Right ventricle myocardium superior (tissue), 1 donor: ENCODE results near the gene RNF223. TPM values are rescaled to one million over a fixed set of nuclear protein-coding genes. Genes with fewer than 3 reads are reported as not detected.

Source experiments
- ATAC-seq: fragments of 200-7000 bp; cut with Tn5 transposase; one replicate; pipeline ENCODE4 v1.9.1; 2020; ENCODE audit warnings: mild to moderate bottlenecking; ENCODE audit not compliant: poor library complexity
- DNase-seq: peaks from one replicate; pipeline ENCODE4 v3.0.0-alpha.2; 2020
- intact Hi-C: fragments of 100-400 bp; cut with DNase I; formaldehyde crosslinking; loops from one replicate; pipeline ENCODE4 v1.11.2; 2022
- total RNA-seq: library from RNA; stranded (reverse); fragmentation: NEBNext Ultra II Directional; extraction: Animal tissue kit (Norgen Biotek cat#: 25700); gene quantifications from one replicate; pipeline ENCODE4 v1.2.1, GENCODE V29; 2021
- donor health status: DM: no; HTN: yes; CAD: no; lungs with severe emphysema.

The RNF223 gene
- total RNA-seq, 1 donor from 2014 or later, result not detected

DNA sequence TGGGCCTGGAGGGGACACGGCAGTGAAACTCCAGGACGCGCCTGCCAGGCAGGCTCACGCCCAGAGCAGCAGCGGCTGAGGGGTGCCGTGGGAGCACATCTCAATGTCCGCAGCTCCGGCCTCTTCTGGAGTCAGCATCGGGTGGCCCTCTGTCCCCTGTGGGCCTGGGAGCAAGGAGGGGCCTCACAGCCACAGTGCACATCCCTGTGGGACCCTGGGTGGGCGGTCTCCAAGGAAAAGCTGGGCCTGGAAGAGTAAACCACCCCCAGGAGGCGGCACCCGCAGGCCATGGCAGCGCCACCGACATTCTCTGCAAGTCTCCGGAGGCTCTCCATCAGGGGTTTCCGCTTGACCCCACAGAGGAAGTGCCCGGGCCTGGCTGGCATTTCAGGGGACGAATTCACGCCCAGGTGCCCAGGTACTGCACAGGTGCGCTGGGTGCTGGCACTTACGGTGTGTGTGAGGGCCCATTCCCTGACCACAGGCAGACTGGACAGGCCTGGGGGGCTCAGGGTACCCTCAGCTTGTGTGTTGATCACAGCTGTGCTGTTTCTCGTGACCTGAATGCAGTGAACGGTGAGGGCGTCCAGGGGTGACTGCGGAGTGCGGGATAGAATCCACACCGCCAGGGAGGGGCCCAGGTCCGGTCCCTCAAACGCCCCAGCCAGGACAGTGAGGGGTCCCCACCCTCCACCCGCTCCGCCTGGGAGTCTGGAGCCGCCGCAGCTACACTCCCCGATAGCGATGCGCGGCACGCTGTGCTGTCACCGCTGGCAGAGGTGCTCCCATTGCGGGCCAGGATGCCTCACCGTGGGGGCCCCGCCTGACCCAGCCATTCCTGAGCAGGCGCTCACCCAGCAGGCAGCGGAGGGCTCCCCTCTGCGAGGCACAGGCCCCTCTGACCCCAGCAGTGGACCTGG is 16.6 kb upstream of the RNF223 start:
- intact Hi-C loops, result no loop called here
- no peak for ATAC-seq
- DNase-seq, result no peak

DNA sequence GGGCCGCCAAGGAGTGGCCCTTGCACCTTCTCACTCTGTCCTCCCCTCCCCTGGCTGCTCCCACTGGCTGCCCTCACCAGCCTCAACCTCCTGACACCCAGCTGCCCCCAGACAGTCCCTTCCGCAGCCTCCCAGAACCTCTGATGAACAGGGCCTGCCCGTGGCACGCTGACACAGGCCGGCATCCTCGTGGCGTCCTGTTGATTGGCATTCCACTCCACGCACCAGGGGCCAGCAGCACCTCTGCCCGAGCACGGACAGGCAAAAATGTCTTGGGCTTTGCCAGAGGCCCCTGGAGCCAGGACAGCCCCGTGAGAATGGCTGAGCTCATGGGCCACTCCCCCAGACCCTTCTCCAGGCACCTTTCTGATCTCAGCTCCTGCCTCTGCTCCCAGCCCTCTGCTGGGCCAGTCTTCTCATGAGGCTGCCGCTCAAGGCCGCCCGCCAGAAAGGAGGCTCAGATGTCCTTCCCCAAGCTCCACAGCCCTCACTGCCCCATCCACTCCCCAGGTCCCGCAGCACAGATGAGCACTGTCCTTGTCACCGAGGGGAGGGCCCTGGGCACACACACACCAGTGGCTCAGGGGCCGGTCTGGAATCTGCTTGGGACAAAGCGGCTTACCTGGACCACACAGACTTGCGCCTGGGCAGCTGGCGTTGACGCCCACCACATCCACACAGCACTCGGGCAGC is 15.8 kb upstream of the RNF223 start:
- no peak for ATAC-seq
- intact Hi-C loops, result no loop called here
- peak; percentile 23 for DNase-seq

DNA sequence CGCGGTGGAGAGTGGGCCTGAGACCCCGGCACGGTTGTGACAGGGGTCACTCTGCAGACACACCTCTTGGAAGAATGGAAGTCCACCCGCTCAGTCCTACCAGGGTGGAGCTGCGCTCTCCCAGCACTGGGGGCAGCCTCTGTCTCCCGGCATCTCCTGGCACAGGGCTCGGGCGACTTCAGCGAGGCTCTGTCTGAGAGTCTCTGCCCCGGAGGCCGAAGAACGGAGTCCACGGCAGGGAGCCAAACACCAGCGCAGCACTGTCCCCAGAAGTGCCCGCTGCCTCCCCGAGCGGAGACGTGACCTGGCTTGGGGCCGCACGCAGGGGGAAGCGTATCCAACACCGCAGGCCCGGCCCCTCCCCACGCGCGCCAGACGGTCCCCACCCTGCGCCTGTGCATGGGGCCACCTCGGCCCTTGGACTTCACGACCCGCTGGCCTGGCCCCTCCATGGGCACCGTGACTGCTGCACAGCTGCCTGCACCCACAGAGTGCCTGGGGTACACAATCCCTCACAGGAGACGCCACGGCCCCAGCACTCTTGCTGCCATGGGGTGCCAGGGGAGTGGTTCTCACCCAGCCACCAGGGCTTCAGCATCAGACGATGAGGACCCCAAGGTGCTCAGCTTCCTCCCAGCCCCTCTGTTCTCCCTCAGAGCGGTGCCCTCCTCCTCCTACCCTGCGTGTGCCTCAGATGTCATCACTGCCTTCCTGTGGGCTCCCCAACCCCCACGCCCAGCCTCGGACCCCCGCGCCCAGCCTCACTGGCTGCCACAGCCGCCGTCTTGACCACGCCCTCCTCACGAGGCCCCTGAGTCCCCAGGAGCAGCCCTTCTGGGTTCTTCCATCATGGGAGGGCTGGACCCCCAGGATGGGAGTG is 14.9 kb upstream of the RNF223 start:
- no peak for ATAC-seq
- intact Hi-C loops, result no loop called here
- DNase-seq, result peak; percentile 37

DNA sequence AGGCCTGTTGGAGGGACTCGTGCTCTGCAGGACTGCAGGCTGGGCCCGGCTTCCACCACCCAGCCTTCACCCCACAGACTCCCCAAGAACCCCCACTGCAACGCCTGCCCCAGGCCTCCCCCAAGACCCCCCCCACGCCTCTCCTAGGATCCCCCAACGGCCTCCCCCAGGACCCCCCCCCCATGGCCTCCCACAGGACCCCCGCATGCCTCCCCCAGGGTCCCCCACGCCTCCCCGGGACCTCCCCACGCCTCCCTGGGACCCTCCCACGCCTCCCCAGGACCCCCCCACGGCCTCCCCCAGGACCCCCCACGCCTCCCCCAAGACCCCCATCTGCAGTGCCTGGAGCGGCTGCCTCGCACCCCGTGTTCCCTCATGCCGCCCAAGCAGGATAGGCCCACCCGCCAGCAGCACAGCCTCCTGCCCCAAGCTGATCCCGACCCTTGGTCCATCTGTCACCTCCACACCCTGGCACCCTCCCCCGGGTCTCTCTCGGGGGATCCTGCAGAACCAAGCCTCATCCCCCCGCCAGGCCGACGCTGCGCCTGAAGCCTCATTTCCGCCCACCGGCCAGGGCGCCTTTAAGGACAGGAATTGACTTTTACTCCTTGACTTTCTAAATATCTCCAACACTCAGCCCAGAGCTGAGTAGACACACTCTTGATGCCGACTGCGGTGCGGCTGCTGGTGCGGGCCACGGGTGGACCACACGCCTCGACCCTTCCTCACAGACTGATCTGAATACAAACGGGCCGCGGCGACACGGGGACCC is 14.1 kb upstream of the RNF223 start:
- ATAC-seq, result no peak
- DNase-seq, result peak; percentile 34
- intact Hi-C loops, result no loop called here

DNA sequence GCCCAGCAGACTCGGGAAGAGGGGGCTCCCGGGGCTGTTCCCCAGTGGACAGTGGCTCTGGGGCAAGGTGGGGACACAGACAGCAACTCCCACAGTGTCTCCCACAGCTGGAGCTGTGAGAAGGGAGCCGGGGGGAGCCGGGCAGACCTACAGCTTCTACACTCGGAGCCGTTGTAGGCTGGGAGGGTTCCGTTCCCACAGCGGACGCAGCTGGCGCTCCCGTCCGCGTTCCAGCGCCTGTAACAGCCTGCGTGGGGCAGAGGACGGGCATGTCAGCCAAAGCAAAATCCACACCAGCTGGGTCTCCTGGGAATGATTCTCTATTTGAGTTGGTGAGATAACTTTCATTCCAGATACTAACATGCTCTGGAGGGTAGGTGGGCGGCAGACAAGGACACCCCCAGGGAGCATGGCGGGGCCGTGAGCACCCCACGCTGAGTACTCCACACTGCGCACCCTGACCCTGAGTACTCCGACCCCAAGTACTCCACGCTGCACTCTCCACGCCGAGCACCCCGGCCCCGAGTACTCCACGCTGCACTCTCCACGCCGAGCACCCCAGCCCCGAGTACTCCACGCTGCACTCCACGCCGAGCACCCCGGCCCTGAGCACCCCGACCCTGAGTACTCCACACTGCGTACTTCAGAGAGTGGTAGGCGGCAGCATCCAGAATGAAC is 13.4 kb upstream of the RNF223 start:
- DNase-seq (peak; percentile 31), ATAC-seq (no peak)
- intact Hi-C loops, result no loop called here

DNA sequence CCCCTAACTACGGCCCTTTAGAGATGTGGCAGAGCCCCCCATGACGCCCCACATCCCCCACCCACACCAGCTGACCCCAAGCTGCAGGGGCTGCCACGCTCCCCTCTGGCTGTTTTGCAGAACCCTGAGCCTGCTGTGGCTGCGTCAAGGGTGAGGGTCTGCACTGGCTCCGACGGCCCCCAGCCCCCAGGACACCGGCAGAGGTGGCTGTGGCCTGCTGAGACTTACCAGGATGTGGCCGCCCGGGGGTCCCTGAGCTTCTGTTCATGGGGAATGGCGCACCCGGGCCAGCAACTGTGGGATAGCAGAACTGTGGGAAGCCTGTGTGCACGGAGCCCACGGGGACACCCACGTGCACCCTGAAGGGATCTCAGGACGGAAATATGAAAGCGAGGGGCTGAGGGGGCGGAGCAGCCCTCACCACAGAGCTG is 12.8 kb upstream of the RNF223 start:
- ATAC-seq (no peak), DNase-seq (peak; percentile 31)
- intact Hi-C loops, result no loop called here

DNA sequence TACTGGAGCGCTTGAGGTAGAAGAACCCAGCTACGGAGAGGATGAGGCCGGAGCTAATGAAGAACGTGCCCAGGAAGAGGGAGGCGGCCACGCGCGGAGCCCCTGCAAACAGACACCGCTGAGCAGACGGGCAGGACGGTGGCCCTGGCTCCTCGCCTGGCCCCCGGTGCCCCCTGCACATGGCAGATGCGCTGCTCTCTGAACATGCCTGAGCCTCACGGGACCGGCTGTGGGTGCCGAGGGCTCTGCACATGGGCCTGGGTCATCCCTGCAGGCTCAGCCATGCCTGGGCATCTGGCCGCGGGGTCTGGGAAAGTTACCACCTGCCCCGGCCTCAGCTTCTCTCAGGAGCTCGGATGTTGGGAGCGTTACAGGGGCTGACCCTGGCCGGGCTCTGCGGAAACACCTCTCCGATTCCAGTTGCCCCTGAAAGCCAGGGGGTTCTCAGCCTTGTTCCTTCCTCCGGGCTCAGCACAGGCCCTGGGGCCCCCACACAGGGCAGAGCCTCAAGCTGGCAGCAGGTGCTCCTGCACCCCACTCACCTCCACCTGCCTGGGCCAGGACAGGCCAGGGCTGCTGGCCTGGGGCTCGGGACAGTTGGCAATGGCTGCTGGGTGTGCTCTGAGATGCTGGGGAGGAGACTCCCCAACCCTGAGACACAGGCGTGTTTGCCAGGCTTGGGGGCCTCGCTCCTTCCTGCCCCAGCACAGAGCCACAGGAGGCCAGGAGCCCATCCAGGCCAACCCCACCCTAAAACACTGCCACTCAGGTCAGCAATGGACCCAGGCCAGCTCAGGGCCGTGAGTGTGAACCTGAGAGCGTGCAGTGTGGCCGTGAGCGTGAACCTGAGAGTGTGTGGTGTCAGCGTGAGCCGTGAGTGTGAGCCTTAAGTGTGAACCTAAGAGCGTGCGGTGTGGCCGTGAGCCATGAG is 12.1 kb upstream of the RNF223 start:
- peak; percentile 26 for DNase-seq
- no peak for ATAC-seq
- intact Hi-C loops, result no loop called here

DNA sequence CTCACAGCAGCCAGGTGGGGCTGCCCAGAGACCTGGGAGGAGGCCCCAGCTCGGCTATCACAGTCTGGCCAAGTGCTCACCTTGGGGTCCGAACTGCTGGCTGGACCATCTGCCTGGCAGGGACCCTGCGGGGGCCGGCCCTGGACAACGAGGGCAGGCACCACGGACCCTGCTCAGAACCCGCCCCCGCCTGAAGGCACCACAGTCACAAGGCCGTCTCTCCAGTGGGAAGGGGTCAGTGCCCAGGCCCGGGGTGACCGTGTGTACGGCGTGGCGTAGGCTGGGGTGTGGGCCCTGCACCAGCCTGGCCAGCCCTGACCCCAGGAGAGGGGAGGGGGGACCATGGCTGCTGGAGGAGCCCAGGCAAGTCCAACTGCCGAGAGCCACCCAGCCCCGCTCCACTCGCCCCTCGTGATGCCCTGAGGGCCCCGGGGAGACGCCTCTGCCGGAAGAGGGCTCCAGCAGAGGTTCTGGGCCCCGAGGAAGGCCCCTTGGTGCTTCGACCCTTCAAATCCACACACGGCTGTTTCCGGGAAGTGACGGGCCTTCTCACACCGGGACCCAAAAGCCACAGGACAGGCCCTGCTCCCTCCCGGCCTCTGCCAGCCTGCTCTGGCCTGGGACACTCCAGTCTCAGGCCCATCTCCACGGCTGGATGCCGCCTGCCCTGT is 11.2 kb upstream of the RNF223 start:
- ATAC-seq (no peak), DNase-seq (peak; percentile 30)
- intact Hi-C loops, result no loop called here

DNA sequence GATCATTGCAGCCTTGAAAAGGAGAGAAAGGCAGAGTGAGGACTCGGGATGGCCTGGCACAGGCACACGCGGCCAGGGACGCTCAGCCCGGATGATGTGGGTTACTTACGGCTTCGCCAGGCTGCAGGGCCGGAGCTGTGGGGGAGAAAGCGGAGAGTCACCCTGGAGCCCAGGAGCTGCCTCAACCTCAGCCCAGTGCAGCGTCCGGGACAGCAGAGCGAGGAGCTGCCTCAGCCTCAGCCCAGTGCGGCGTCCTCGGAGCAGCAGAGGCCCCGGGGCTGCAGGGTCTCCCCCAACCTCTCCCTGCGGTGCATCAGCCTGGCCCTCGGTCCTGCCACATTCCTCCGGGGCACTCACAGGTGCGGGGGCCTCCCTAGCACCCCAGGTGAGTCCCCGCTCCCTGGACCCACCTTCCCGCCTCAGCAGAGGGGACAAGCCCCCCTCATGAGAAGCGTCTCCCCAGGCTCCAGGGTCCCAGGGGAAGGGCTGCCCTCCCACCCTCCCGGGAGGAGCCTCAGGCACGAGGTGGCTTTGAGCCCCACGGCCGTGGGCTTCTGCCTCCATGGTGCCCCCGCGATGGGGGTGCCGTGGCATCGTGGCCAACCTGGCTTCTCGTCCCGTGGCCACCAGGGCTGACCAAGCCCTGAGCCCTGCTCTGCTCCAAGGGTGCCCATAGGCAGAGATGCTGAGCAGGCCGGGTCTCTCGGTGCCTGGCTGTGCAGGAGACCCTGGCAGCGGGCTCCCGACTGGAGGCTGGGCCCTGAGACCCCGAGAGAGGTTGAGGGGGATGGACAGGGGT is 10.5 kb upstream of the RNF223 start:
- no peak for ATAC-seq
- intact Hi-C loops, result no loop called here
- peak; percentile 32 for DNase-seq

DNA sequence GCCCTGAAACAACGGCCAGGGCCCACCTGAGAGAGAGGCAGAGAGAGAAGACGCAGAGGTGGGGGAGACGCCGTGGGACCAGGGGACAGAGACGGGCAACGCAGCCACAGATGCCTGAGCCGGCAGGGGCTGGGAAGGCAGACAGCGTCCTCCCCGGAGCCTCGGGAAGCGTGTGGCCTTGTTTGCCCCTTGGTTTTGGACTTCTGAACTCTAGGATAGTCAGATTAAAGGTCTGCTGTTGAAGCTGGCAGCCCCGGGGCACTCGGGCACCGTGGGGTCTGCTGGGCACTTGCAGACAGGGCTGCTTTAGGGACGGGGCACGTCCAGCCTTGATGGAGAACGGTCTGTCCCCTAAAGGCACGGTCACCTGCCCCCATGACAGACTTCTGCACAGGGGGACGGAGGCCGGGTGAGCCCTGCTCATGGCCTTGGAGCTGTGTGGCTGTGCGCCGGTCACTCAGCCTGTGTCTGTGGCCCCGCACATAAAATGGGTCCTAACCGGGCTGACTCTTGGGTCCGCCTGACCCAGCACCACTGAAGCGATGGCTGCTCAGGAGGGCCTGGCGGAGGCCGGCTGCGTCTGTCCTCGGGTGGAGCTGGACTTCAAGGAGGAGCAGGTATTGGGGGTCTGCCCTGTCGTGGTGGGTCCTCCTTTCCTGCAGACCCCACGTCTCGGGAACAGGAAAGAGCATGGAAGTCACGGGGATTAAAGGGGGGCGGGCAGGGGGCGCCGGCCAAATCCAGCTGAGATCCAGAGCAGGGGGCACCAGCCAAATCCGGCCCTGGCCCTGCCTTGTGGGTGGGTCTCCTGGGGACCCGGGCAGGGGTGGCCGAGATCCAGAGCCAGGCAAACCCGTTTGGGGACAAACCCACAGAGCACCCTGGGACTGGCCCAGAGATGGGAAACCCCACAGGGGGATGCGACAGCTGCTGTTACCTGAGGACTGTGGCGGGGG is 9.6 kb upstream of the RNF223 start:
- DNase-seq (peak; percentile 32), ATAC-seq (no peak)
- intact Hi-C loops, result no loop called here

DNA sequence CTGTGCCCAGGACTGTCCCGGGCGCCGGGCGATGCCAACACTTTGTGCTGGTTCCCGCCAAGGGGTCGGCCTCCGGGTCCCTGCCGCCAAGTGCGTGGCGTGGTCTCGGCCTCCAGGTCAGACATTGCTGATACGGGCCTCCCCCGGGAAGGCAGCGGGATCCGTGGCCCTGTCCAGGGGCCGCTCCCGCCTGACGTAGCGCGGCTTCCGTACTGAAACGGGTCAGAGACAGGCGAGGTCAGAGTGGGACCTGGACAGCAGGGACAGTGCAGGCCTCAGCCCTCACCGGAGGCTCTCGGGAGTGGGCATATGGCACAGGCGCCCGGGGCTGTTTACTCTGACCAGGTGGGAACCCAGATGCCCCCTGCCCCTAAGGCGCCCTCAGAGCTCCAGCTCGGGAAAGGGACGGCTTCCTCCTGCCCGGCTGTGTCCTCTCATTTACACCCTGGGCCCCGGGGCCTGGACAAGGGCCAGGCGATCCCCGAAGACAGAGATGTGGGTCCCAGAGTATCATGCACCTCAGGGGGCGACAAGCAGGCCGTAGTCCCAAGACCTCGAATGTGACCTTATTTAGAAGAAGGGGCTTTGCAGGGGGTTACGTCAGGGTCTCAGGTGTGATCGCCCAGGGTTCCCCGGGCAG is 8.8 kb upstream of the RNF223 start:
- DNase-seq (peak; percentile 38), ATAC-seq (no peak)
- intact Hi-C loops, result no loop called here

DNA sequence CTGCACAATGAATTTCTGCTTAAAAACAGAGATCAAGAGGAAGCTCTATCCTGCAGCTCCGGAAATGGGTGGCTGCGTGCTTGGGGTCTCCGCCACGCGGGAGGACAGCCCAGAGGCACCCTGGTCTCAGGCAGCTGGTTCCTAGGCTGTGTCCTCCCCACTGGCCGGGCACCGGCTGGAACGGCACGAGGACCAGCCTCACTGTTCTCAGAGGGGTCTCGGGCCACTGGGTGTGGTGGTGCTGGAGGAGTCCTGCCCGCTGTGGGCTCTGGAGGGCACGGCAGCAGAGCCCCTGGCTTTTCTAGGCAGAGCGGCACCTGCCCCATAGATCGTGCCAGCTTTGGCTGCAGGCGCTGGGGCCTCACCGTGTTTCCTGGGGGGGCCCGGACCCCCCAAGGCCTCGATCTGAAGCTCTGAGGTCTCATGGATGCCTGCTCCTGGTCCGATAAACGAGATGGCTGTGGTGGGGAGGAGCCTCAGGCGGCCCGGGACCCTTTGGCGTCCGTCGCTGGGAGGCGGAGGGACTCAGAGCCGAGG is 8.2 kb upstream of the RNF223 start:
- no peak for ATAC-seq
- no peak for DNase-seq
- intact Hi-C loops, result no loop called here

DNA sequence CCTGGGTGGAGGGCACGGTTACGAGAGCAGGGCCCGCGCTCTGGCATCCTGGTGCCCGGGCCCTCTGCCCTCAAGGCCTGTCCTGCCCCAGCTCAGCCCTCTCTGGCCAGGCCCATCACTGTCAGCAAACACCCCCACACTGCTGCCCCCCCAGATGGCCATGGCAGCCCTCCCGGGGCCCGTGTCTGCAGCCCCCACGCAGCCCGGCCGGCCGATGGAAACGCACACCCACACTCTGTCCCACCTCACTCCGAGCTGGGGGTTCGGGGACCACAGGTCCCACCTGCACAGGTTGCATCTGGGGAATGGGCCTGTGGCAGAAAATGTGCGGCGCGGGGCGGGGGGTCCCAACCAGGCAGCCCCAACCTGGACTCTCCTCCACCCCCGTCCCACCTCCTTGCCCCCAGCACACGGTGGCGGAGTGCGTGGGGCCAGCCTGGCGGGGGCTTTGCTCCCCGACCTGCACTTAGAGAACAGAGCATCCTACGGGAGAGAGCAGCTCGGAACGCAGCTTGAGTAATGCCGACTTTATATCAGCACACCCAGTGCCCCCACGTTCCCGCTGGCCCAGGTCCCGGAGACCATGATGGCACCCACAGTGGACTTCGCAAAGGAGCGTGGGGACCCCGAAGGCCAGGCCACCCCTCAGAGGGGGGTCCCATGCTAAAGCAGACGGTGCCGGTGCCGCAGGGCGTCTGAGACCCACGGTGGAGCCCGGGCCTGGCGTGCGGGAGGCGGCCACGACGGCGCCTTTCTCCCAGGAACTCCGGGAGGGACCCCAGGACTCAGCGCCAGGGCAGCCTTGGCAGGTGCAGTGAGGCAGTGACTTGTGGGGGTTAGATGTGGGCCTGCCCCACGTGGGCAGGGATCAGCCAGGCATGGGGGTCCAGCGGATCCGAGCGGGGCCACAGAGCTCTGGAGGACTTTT is 7.5 kb upstream of the RNF223 start:
- peak; percentile 21 for DNase-seq
- intact Hi-C loops, result no loop called here
- ATAC-seq, result no peak
